GM23338 (cell line): ENCODE results near the gene KCTD12. TPM values are rescaled to one million over a fixed set of nuclear protein-coding genes. Genes with fewer than 3 reads are reported as not detected.

Experiments
- ATAC-seq: fragments of 200-7000 bp; cut with Tn5 transposase; 3 replicates; pipeline ENCODE4 v1.9.1; 2020
- DNase-seq: peaks from one replicate; pipeline ENCODE4 v3.0.0-alpha.2; 2015; ENCODE audit warnings: low spot score
- H2AFZ ChIP-seq: fragments of 200-600 bp; sonication (generic); 2 replicates; pipeline ENCODE4 v1.8.0; 2016; ENCODE audit warnings: antibody characterized with exemption, mild to moderate bottlenecking, moderate library complexity
- H3F3A ChIP-seq: fragments of 200-600 bp; sonication (generic); replicated peaks from 2 replicates; pipeline ENCODE4 v1.8.0; 2017; ENCODE audit warnings: antibody characterized with exemption, mixed run types, low read depth
- H3K27ac ChIP-seq: fragments of 200-600 bp; sonication (generic); 2 replicates; pipeline ENCODE4 v1.6.1; 2016; ENCODE audit warnings: low read depth
- H3K27me3 ChIP-seq: fragments of 200-600 bp; sonication (generic); 2 replicates; pipeline ENCODE4 v1.8.0; 2016; ENCODE audit warnings: mild to moderate bottlenecking, mixed run types, moderate library complexity; ENCODE audit not compliant: insufficient read depth
- H3K36me3 ChIP-seq: fragments of 200-600 bp; sonication (generic); 2 replicates; pipeline ENCODE4 v1.8.0; 2016; ENCODE audit warnings: mild to moderate bottlenecking; ENCODE audit not compliant: insufficient read depth
- H3K4me1 ChIP-seq: fragments of 200-600 bp; sonication (generic); 2 replicates; pipeline ENCODE4 v1.8.0; 2016; ENCODE audit warnings: mild to moderate bottlenecking, moderate library complexity; ENCODE audit not compliant: insufficient read depth
- H3K4me2 ChIP-seq: fragments of 200-600 bp; sonication (generic); 2 replicates; pipeline ENCODE4 v1.7.1; 2017; ENCODE audit warnings: mixed run types
- H3K4me3 ChIP-seq: fragments of 200-600 bp; sonication (generic); 2 replicates; pipeline ENCODE4 v1.6.1; 2016; ENCODE audit warnings: mixed run types
- H3K79me2 ChIP-seq: fragments of 200-600 bp; sonication (generic); replicated peaks from 2 replicates; pipeline ENCODE4 v1.8.0; 2017; ENCODE audit warnings: mild to moderate bottlenecking; ENCODE audit not compliant: insufficient read depth
- H3K9me2 ChIP-seq: fragments of 200-600 bp; sonication (generic); 2 replicates; pipeline ENCODE4 v1.8.0; 2017; ENCODE audit not compliant: insufficient read depth
- H4K20me1 ChIP-seq: fragments of 200-600 bp; sonication (generic); replicated peaks from 2 replicates; pipeline ENCODE4 v1.8.0; 2017; ENCODE audit warnings: mild to moderate bottlenecking; ENCODE audit not compliant: insufficient read depth
- H3K27ac Mint-ChIP-seq: 2 replicates; pipeline ENCODE4 v1.8.0; 2020; ENCODE audit warnings: inconsistent platforms, mild to moderate bottlenecking, moderate library complexity, mixed read lengths
- H3K27me3 Mint-ChIP-seq: 3 replicates; pipeline ENCODE4 v1.8.0; 2022; ENCODE audit warnings: low read depth, mild to moderate bottlenecking, moderate library complexity, mixed read lengths, inconsistent platforms; ENCODE audit not compliant: insufficient read depth, poor library complexity
- H3K36me3 Mint-ChIP-seq: 3 replicates; pipeline ENCODE4 v1.8.0; 2021; ENCODE audit warnings: low read depth, mild to moderate bottlenecking, inconsistent platforms, moderate library complexity, mixed read lengths
- H3K4me1 Mint-ChIP-seq: 3 replicates; pipeline ENCODE4 v1.8.0; 2020; ENCODE audit warnings: mild to moderate bottlenecking, inconsistent platforms, mixed read lengths
- H3K4me3 Mint-ChIP-seq: 3 replicates; pipeline ENCODE4 v1.8.0; 2021; ENCODE audit warnings: moderate library complexity, mild to moderate bottlenecking, inconsistent platforms, mixed read lengths
- H3K9me3 Mint-ChIP-seq: 3 replicates; pipeline ENCODE4 v1.8.0; 2020; ENCODE audit warnings: moderate library complexity, mild to moderate bottlenecking, inconsistent platforms, mixed read lengths
- CREB1 ChIP-seq: fragments of 250-450 bp; sonication (Bioruptor Pico); IDR thresholded peaks from 2 replicates; pipeline ENCODE4 v1.5.0; 2020; ENCODE audit warnings: low read depth, mild to moderate bottlenecking, moderate library complexity
- CTCF ChIP-seq, 2 experiments: fragments of 200-600 bp in 1 of 2; sonication (generic) in 1 of 2; conservative IDR thresholded peaks; 2 replicates each; pipeline versions ENCODE4 v1.5.1 to v1.6.1; 2016 to 2017; ENCODE audit warnings: antibody characterized with exemption in 2 of 2, low read depth in 2 of 2, mild to moderate bottlenecking in 2 of 2, moderate library complexity in 1 of 2
- ETS1 ChIP-seq: IDR thresholded peaks from 2 replicates; pipeline ENCODE4 v1.6.1; 2016; ENCODE audit warnings: antibody characterized with exemption
- EZH2 ChIP-seq: fragments of 200-600 bp; sonication (generic); IDR thresholded peaks from one replicate; pipeline ENCODE4 v1.8.0; 2017; ENCODE audit warnings: antibody characterized with exemption, mild to moderate bottlenecking, low read depth; ENCODE audit not compliant: unreplicated experiment
- EZH2phosphoT487 ChIP-seq: fragments of 200-600 bp; sonication (generic); IDR thresholded peaks from one replicate; pipeline ENCODE4 v1.8.1; 2018; ENCODE audit warnings: antibody characterized with exemption; ENCODE audit not compliant: unreplicated experiment
- JUNB ChIP-seq: IDR thresholded peaks from one replicate; pipeline ENCODE4 v1.6.1; 2016; ENCODE audit warnings: antibody characterized with exemption; ENCODE audit not compliant: unreplicated experiment
- NANOG ChIP-seq: IDR thresholded peaks from 2 replicates; pipeline ENCODE4 v1.6.1; 2016; ENCODE audit warnings: antibody characterized with exemption, borderline replicate concordance
- POLR2AphosphoS5 ChIP-seq: IDR thresholded peaks from 2 replicates; pipeline ENCODE4 v1.6.1; 2016; ENCODE audit warnings: antibody characterized with exemption, low read depth
- REST ChIP-seq: IDR thresholded peaks from one replicate; pipeline ENCODE4 v1.6.1; 2018; ENCODE audit warnings: antibody characterized with exemption; ENCODE audit not compliant: unreplicated experiment
- STAT1 ChIP-seq: IDR thresholded peaks from one replicate; pipeline ENCODE4 v1.6.1; 2016; ENCODE audit warnings: antibody characterized with exemption; ENCODE audit not compliant: unreplicated experiment
- ZNF114 ChIP-seq: fragments of 250-450 bp; sonication (Bioruptor Pico); IDR thresholded peaks from 2 replicates; pipeline ENCODE4 v1.5.0; 2020; ENCODE audit warnings: mild to moderate bottlenecking, moderate library complexity
- ZNF331 ChIP-seq: fragments of 250-450 bp; sonication (Bioruptor Pico); IDR thresholded peaks from 2 replicates; pipeline ENCODE4 v1.5.0; 2020; ENCODE audit warnings: low read depth, mild to moderate bottlenecking, moderate library complexity
- polyA plus RNA-seq: library from polyadenylated mRNA; unstranded; fragments of >200 nt; fragmentation: Nextera tagmentation; extraction: Ambion mirVana; gene quantifications from 2 replicates; pipeline ENCODE4 v1.2.1, GENCODE V29; 2016
- total RNA-seq: library from RNA; depleted of rRNA; stranded (reverse); fragments of >200 nt; shearing (Covaris generic); gene quantifications from 2 replicates; pipeline ENCODE4 v1.2.3, GENCODE V29; 2014

The KCTD12 gene
- total and polyA plus RNA-seq, 2 experiments from 2014 or later, result 3.3 to 12.0 TPM

- no peak overlapping the region for H3K27ac ChIP-seq
- H3K4me1 Mint-ChIP-seq, result 0 out of 3 replicates have a peak, but pooled peaks cover 7% of the 10 kb centered on the region
- H3K4me2 ChIP-seq, result no peak overlapping the region
- H3K4me3 Mint-ChIP-seq, result no peak overlapping the region
- H3K27ac Mint-ChIP-seq, result no peak overlapping the region
- no peaks in the 10 kb centered on the region for H3K4me1 ChIP-seq
- H3K36me3 ChIP-seq, result no peaks in the 10 kb centered on the region
- ATAC-seq (no peak), DNase-seq (no peak)
- no peaks in the 10 kb centered on the region for H3K79me2 ChIP-seq
- H3K4me3 ChIP-seq, result no peak overlapping the region
- no peaks in the 10 kb centered on the region for H3K9me2 ChIP-seq
- no peaks in the 10 kb centered on the region for H3K27me3 ChIP-seq
- no peaks in the 10 kb centered on the region for H3F3A ChIP-seq
- TF ChIP-seq EZH2phosphoT487 (no peak), POLR2AphosphoS5 (no peak), JUNB (no peak), REST (no peak), NANOG (no peak), ETS1 (no peak), CREB1 (CRISPR knock-in tag) (no peak)
- H3K27me3 Mint-ChIP-seq, result no peaks in the 10 kb centered on the region
- no peak overlapping the region for H2AFZ ChIP-seq
- no peaks in the 10 kb centered on the region for H3K9me3 Mint-ChIP-seq
- no peaks in the 10 kb centered on the region for H3K36me3 Mint-ChIP-seq
- H4K20me1 ChIP-seq, result no peaks in the 10 kb centered on the region
Observed at GRCh38 chr13:76929320-76929719, 43.1 kb upstream of the KCTD12 start.

- Histone ChIP-seq H3K36me3 (no peaks in the 10 kb centered on the region), H3K4me2 (no peak overlapping the region), H2AFZ (no peak overlapping the region), H3K27ac (no peak overlapping the region), H3K4me1 (no peaks in the 10 kb centered on the region), H4K20me1 (no peaks in the 10 kb centered on the region), H3K4me3 (no peak overlapping the region), H3F3A (no peaks in the 10 kb centered on the region), H3K79me2 (no peaks in the 10 kb centered on the region), H3K27me3 (no peaks in the 10 kb centered on the region), H3K9me2 (no peaks in the 10 kb centered on the region)
- no peak for DNase-seq
- no peaks in the 10 kb centered on the region for H3K36me3 Mint-ChIP-seq
- H3K4me1 Mint-ChIP-seq, result 0 out of 3 replicates have a peak, but pooled peaks cover 3% of the 10 kb centered on the region
- no peak for ATAC-seq
- H3K9me3 Mint-ChIP-seq, result no peaks in the 10 kb centered on the region
- no peaks in the 10 kb centered on the region for H3K27me3 Mint-ChIP-seq
- H3K4me3 Mint-ChIP-seq, result no peak overlapping the region
- no peak overlapping the region for H3K27ac Mint-ChIP-seq
- TF ChIP-seq STAT1, result no peak
- TF ChIP-seq EZH2, result no peak
- no peak for TF ChIP-seq ETS1
- no peak for TF ChIP-seq ZNF114
- TF ChIP-seq ZNF331 (CRISPR knock-in tag), result no peak
- no peak for TF ChIP-seq CREB1 (CRISPR knock-in tag)
- no peak for TF ChIP-seq EZH2phosphoT487
- no peak for TF ChIP-seq JUNB
- TF ChIP-seq REST, result no peak
- no peak for TF ChIP-seq POLR2AphosphoS5
- TF ChIP-seq NANOG, result no peak
- TF ChIP-seq CTCF (conservative IDR thresholded peaks at IDR 0.05; ENCODE audit: low read depth in 2 of 2), result no peak
Observed at GRCh38 chr13:76928456-76928855, 42.3 kb upstream of the KCTD12 start.
